ENCODE data around the gene LMO2.
"Not testable (repeated sequence)": the region's sequence is repeated elsewhere in the genome, so short reads cannot be mapped to it uniquely, and the experiment has no call there.

LMO2 gene

DNA sequence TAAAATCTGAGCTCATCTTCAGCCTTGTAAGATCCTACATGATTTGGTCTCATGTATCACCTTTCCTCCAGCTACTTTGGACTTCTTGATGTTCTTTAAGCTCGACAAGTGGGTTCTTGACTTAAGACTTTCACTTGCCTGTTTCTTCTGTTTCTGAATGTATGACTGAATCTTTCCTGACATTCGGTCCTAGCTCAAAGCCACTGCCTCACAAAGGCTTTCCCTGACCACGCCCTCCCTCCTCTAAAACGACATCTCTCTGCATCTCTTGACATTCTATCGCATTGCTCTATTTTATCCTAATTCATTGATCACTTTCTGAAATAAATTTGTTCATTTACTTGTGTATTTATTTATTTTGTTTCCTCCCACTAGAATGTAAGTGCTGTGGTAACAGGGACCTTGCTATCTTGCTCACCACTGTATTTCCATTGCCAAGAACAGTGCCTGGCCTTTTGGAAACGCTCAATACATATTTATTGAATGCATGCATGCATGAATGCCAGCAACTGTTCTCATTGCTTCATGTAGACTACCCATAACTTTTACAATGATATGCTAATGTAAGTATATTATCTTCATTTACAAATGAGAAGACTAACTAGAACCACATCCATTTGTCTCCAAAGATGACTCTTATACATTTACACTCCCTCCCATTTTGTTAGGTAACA, 43.0 kb downstream of the LMO2 start:
- Mint-ChIP-seq H3K36me3 (ENCODE audit: low read depth) (peaks cover 16% of the 10 kb centered on the region), H3K27ac (no peak overlapping the region), H3K4me3 (no peak overlapping the region), H3K27me3 (ENCODE audit: low read depth, poor library complexity) (no peaks in the 10 kb centered on the region), H3K9me3 (peaks cover 7% of the 10 kb centered on the region), H3K4me1 (no peaks in the 10 kb centered on the region)
- DNase-seq: no peak
- TF ChIP-seq, protein P1, sequence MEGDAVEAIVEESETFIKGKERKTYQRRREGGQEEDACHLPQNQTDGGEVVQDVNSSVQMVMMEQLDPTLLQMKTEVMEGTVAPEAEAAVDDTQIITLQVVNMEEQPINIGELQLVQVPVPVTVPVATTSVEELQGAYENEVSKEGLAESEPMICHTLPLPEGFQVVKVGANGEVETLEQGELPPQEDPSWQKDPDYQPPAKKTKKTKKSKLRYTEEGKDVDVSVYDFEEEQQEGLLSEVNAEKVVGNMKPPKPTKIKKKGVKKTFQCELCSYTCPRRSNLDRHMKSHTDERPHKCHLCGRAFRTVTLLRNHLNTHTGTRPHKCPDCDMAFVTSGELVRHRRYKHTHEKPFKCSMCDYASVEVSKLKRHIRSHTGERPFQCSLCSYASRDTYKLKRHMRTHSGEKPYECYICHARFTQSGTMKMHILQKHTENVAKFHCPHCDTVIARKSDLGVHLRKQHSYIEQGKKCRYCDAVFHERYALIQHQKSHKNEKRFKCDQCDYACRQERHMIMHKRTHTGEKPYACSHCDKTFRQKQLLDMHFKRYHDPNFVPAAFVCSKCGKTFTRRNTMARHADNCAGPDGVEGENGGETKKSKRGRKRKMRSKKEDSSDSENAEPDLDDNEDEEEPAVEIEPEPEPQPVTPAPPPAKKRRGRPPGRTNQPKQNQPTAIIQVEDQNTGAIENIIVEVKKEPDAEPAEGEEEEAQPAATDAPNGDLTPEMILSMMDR (IDR thresholded peaks at IDR 0.05): no peak

DNA sequence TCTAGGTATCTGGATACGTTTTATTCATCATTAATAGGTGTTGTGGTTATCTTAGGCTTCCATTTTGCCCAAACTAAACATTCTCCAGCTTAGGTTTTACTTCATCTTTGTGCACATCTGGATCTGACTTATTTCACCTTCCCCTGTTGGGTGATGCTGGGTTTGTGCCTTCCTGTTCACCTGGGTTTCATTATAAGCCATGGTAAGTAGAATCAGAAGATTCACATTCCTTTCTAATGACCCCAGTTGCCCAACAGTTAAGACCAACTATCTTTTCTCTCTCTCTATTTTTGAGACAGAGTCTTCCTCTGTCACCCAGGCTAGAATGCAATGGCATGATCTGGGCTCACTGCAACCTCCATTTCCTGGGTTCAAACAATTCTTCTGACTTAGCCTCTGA, 44.6 kb downstream of the LMO2 start:
- TF ChIP-seq, protein P1 (IDR thresholded peaks at IDR 0.05): no peak
- no peak overlapping the region for H3K4me3 Mint-ChIP-seq
- no peaks in the 10 kb centered on the region for H3K27me3 Mint-ChIP-seq (ENCODE audit: low read depth, poor library complexity)
- peak overlapping the region; percentile 9 for H3K27ac Mint-ChIP-seq
- H3K36me3 Mint-ChIP-seq (ENCODE audit: low read depth): no peaks in the 10 kb centered on the region
- DNase-seq: no peak
- no peaks in the 10 kb centered on the region for H3K9me3 Mint-ChIP-seq
- no peaks in the 10 kb centered on the region for H3K4me1 Mint-ChIP-seq

DNA sequence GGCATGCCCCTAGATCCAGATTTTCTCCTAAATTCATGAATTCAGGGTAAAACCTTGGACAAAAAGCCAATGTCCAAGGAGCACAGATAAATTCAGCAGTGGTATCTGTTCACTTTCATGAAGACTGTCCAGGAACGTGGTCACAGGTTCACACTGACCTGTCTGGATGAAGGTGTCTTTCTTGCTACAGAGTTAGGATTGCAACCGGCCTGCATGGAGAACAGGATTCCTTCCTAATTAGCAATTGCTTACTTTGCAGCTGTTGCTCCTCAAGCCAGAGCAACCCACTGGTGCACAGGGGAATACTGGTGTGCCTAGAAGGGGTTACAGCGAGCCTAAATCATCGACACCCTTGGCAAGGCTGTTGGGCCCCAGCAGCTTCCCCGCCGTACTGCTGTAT, 47.6 kb downstream of the LMO2 start:
- Mint-ChIP-seq H3K4me3 (no peak overlapping the region), H3K4me1 (no peaks in the 10 kb centered on the region), H3K9me3 (no peaks in the 10 kb centered on the region), H3K36me3 (ENCODE audit: low read depth) (no peaks in the 10 kb centered on the region), H3K27ac (no peak overlapping the region), H3K27me3 (ENCODE audit: low read depth, poor library complexity) (peaks cover 9% of the 10 kb centered on the region)
- TF ChIP-seq, protein P1 (IDR thresholded peaks at IDR 0.05): no peak
- no peak for DNase-seq

DNA sequence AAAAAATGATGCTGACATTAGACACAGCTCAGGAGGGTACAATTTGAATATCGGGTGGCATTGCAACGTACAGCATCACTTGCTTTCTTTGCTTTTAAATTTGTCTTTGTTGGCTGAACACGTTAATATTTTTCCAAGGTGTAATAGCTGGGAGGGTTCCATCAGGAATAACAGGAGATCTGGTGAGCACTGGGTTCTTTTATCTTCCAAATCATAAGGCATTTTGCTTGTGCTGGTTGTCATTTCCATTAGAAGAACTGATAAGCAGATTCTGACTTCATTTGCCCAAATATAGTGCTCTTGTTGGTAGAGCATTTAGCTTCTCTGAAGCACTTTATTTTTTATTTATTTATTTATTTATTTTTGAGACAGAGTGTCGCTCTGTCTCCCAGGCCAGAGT, 48.9 kb downstream of the LMO2 start:
- Mint-ChIP-seq H3K27ac (no peak overlapping the region), H3K4me1 (no peaks in the 10 kb centered on the region), H3K4me3 (no peak overlapping the region), H3K36me3 (ENCODE audit: low read depth) (no peaks in the 10 kb centered on the region), H3K27me3 (ENCODE audit: low read depth, poor library complexity) (peaks cover 9% of the 10 kb centered on the region), H3K9me3 (no peaks in the 10 kb centered on the region)
- TF ChIP-seq, protein P1 (IDR thresholded peaks at IDR 0.05): no peak
- DNase-seq: no peak

DNA sequence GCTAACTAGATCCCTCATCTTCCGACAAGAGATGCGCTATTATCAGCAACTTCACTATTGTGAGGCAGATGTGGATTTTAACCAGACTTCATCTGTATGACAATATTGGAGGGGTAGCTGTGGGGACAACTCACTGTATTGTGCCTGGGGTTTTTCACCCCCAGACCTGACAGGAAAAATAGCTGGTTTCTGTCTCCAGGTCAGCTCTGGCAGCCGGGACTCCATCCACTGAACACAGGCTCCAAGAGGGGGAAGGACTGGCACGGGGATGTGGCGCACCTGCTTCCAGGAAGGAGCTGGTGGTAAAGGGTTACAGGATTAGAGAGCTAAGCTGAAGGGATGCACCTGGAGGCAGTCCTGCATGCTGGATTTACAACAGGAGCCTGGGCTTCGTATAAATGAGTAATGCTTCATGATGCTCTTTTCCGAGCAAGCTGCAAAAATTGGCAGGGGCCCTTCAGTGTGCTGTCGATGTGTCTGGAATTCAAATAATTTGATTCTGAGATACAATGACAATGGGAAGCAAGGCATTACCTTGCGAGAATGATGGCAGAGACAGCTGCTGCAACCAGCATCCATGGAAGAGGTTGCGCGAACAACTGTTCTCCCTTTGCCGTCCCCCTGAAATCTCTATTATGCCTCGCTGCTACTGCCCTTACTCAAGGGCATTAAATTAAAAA, 49.5 kb downstream of the LMO2 start:
- Mint-ChIP-seq H3K27me3 (ENCODE audit: low read depth, poor library complexity) (peaks cover 9% of the 10 kb centered on the region), H3K4me1 (no peaks in the 10 kb centered on the region), H3K36me3 (ENCODE audit: low read depth) (no peaks in the 10 kb centered on the region), H3K9me3 (no peaks in the 10 kb centered on the region), H3K27ac (no peak overlapping the region), H3K4me3 (no peak overlapping the region)
- DNase-seq: no peak
- TF ChIP-seq, protein P1 (IDR thresholded peaks at IDR 0.05): no peak

DNA sequence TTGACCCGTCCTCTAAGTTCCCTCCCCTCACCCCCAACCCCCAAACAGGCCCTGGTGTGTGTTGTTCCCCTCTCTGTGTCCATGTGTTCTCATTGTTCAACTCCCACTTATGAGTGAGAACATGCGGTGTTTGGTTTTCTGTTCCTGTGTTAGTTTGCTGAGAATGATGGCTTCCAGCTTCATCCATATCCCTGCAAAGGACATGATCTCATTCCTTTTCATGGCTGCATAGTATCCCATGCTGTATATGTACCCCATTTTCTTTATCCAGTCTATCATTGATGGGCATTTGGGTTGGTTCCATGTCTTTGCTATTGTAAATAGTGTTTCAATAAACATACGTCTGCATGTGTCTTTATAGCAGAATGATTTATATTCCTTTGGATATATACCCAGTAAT, 53.6 kb downstream of the LMO2 start:
- not testable (repeated sequence) for H3K4me3 Mint-ChIP-seq; DNase-seq; H3K4me1 Mint-ChIP-seq; H3K36me3 Mint-ChIP-seq (ENCODE audit: low read depth); H3K27ac Mint-ChIP-seq; H3K9me3 Mint-ChIP-seq
- peaks cover 20% of the 10 kb centered on the region for H3K27me3 Mint-ChIP-seq (ENCODE audit: low read depth, poor library complexity)

DNA sequence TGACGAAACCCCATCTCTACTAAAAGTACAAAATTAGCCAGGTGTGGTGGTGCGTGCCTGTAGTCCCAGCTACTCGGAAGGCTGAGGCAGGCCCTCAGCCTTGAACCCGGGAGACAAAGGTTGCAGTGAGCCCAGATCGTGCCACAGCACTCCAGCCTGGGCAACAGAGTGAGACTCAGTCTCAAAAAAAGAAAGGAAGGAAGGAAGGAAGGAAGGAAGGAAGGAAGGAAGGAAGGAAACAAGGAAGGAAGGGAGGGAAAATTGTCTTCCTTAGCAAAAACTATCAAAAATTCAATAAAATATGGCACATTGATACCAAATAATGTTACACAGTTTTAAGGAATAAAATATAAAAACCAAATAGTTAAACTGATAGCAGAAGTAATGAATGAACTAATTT, 54.5 kb downstream of the LMO2 start:
- not testable (repeated sequence) for DNase-seq; H3K4me3 Mint-ChIP-seq; H3K9me3 Mint-ChIP-seq; H3K36me3 Mint-ChIP-seq (ENCODE audit: low read depth); H3K27ac Mint-ChIP-seq; H3K4me1 Mint-ChIP-seq
- H3K27me3 Mint-ChIP-seq (ENCODE audit: low read depth, poor library complexity): peaks cover 24% of the 10 kb centered on the region
